Measurements from ENCODE around the gene PLET1. TPM values are rescaled to one million over a fixed set of nuclear protein-coding genes. Genes with fewer than 3 reads are reported as not detected.

Gene PLET1
- total and polyA plus RNA-seq, 2 of the 8 experiments (the other 6 are each of a cell fraction or from before 2014, with no cell fraction given): not detected

GRCh38 chr11:112249871-112250610 is 10.6 kb downstream of the PLET1 start (continued):
- TF ChIP-seq CHD7 (IDR thresholded peaks at IDR 0.05; ENCODE audit: insufficient replicate concordance, low read length) (no peak), KDM1A (IDR thresholded peaks at IDR 0.05; ENCODE audit: borderline replicate concordance, low read length) (no peak), TAF1 (IDR thresholded peaks at IDR 0.05; ENCODE audit: low read depth, low read length) (no peak), NRF1 (IDR thresholded peaks at IDR 0.05; ENCODE audit: low read depth, low read length) (no peak), ATF3 (IDR thresholded peaks at IDR 0.05; ENCODE audit: insufficient read depth, low read depth, low read length) (no peak), TEAD4 (IDR thresholded peaks at IDR 0.05; ENCODE audit: low read depth, low read length) (no peak), CBX8 (IDR thresholded peaks at IDR 0.05; ENCODE audit: borderline replicate concordance, low read depth, low read length) (no peak), KDM5A (IDR thresholded peaks at IDR 0.05; ENCODE audit: low read length) (no peak), EP300 (IDR thresholded peaks at IDR 0.05; ENCODE audit: borderline replicate concordance in 1 of 2, low read depth in 2 of 2, low read length in 2 of 2) (no peak), JUND (IDR thresholded peaks at IDR 0.05; ENCODE audit: low read length) (no peak)
